ENCODE measurements around the gene MKNK2. TPM values are rescaled to one million over a fixed set of nuclear protein-coding genes. Genes with fewer than 3 reads are reported as not detected.
"Not testable (repeated sequence)": the region's sequence is repeated elsewhere in the genome, so short reads cannot be mapped to it uniquely, and the experiment has no call there.

Gene MKNK2
- total RNA-seq, 1 experiment from 2014 or later, result 38.6 TPM

DNA sequence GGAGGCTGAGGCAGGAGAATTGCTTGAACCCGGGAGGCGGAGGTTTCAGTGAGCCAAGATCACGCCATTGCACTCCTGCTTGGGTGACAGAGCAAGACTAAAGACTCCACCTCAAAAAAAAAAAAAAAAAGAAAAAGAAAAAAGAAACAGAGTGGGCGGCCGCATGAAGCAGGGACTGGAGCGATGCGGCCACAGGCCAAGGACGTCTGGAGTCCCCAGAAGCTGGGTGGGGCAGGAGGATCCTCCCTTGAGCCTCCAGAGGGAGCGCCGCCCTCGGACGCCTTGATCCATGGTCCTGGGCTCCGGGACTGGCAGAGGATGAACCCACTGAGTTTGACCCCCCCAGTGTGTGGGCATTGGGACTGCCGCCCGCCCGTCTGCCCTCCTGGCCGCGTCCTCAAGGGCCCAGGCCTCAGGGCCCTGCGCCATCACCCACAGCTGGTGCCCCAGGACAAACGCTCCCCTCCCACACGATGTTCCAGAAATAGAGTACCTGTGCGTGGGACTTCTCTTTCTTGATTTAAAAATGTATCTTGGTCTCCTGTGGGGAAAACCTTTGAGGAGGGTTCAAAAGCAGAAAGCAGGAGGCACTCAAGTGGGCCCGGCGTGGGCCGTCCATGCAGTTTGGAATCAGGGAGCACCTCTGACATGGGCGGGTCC lies 51.1 kb downstream of the MKNK2 start:
- no peak for DNase-seq
- no peaks in the 10 kb centered on the region; the same call in 1 of the 2 replicates for H3K36me3 ChIP-seq
- no peak overlapping the region for H3K4me3 ChIP-seq
- no peaks in the 10 kb centered on the region for H3K9me3 ChIP-seq
- H3K27me3 ChIP-seq, result no peaks in the 10 kb centered on the region

DNA sequence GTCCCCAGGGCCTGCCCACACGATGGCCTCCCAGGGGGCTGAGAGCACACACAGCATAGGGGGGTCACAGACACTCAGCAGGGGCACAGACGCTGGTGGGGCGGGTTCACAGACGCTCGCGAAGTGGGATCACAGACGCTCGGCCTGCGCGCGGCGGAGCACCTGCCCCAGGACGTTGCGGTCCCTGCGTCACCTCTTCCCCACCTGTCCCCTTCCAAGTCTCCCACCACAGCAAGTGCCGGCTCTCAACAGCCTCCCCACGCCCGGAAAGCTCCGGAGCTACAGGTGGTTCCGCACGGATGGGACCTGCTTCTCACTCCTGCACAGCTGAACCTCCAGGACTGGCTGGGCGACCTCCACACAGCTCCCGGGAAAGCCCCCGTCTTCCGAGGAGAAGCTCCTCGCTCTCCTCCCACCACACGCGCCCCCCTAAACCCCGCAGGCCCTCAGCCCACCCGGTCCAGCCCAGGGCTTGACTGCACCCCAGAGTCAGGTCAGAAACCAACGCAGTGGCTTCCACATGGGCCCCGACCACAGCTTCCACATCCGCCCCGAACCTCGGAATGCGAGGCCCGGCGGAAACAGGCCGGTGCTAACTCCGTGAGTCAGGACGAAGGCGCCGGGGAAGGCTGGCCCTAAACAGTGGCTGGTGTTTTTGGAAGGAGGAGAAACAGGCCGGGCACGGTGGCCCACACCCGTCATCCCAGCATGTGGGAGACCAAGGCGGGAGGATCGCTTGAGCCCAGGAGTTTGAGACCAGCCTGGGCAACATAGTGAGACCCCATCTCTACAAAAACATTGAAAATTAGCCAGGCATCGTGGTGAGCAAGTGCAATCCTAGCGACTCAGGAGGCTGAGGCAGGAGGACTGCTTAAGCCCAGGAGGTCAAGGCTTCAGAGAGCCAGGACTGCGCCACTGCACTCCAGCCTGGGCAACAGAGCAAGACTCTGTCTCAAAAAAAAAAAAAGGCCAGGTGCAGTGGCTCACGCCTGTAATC lies 52.0 kb downstream of the MKNK2 start:
- no peak overlapping the region for H3K4me3 ChIP-seq
- H3K9me3 ChIP-seq, result no peaks in the 10 kb centered on the region
- no peaks in the 10 kb centered on the region; the same call in 1 of the 2 replicates for H3K36me3 ChIP-seq
- no peaks in the 10 kb centered on the region for H3K27me3 ChIP-seq
- no peak for DNase-seq

DNA sequence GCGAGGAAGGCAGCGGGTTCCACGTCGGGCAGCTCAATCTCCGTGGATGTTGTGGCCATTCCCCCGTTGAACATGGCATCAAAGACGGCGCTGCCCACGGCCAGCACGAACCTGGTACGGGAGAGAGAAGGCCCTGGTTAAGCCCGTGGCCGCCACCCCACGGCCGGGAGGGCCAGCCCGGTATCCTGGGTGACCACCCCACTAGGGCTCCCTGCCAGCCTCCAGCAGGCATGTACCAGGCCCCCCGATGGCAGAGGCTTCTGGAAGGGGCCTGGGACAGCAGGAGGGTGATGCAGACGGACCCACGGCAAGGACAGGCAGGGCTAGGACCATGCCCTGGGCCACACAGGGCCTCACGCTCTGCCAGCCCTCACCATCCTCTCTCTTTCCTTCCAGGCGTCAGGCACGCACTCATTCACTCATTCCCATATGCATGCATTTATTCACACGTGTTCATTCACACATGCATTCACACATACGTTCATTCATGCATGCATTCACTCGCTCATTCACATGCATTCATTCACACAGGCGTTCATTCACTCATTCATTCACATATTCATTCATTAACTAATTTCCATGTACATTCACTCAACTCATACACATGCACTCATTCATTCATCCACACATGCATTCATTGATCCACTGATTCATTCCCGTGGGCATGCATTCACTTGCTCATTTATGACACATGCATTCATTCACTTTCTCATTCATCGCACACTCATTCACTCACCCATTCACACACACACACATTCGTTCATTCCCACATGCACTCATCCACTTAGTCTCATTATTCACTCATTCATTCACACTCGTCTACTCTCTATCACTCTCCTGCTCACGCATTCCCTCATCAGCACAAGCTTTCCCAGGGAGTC lies 53.5 kb downstream of the MKNK2 start:
- Histone ChIP-seq H3K36me3 (peaks cover 5% of the 10 kb centered on the region), H3K9me3 (no peaks in the 10 kb centered on the region), H3K27me3 (no peaks in the 10 kb centered on the region), H3K4me3 (no peak overlapping the region)
- no peak for DNase-seq

DNA sequence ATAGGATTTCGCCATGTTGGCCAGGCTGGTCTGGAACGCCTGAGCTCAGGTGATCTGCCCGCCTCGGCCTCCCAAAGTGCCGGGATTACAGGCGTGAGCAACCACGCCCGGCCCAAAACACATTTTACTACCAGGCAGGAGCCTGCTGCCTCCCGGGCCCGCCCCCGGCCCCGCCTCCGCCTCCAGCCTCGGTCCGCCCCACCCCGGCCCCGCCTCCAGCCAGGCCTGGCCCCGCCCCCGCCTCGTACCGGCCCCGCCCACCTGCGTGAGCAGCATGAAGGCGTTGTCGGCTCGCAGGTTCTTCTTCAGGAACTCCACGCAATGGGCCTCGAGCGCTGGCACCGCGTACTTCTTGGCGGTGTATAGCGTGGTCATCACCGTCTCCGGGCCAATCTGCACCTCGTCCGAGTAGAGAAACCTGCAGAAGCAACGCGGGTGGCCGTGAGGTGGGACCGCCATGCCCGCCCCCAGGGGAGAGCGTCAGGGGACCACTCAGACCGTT lies 58.2 kb downstream of the MKNK2 start:
- DNase-seq, result no peak
- Histone ChIP-seq H3K4me3 (no peak overlapping the region), H3K27me3 (no peaks in the 10 kb centered on the region), H3K36me3 (peaks cover 5% of the 10 kb centered on the region), H3K9me3 (no peaks in the 10 kb centered on the region)

DNA sequence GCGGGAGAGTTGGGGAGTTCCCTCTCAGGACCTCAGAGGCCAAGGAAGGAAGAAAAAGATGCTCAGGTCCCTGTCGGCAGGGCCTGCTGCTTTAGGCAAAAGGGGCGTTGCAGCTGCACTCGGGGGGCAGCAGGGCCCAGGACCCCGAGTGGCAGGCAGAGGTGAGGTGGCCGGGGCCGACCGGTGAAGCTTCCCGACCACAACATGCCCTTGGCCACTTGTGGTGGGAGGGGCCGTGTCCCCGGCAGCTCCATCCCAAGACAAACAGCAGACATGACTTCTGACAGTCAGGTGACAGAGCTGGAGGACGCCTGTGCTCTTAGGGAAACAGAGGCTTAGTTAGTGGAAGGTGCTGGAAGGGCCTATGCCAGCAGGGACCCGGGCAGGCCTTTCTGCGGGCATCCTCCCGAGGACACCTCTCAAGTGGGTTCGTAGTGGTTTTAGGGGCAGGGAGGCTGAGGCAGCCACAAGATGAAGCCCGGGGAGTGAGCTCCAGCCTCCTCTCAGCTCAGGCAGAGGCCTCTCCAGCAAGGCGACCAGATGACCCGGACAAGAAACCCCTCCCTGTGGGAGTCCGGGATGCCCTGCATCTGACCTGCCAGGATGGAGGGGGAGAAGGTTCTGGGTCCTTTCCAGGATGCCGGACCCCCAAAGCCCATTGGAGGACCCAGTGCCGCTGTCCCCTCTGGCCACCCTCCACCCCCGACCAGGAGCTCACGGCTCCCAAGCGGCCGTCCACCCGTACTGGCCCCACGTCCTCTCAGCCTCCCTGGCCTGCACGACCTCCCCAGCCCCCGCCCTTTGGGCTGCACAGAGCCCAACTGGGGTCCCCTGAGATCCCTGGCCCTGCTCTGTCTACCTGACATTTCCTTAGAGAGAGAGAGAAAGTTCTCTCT lies 59.8 kb downstream of the MKNK2 start:
- no peak overlapping the region for H3K4me3 ChIP-seq
- DNase-seq, result no peak
- H3K36me3 ChIP-seq, result peaks cover 5% of the 10 kb centered on the region; the same call in 1 of the 2 replicates
- H3K27me3 ChIP-seq, result no peaks in the 10 kb centered on the region
- H3K9me3 ChIP-seq, result no peaks in the 10 kb centered on the region

- Histone ChIP-seq H3K27me3 (no peaks in the 10 kb centered on the region), H3K36me3 (peaks cover 5% of the 10 kb centered on the region; the same call in 1 of the 2 replicates), H3K9me3 (no peaks in the 10 kb centered on the region), H3K4me3 (no peak overlapping the region)
- DNase-seq, result no peak
Measured at GRCh38 chr19:1990230-1991017, 60.6 kb downstream of the MKNK2 start.

GRCh38 chr19:1989513-1990229 lies 61.4 kb downstream of the MKNK2 start:
- Histone ChIP-seq H3K4me3 (no peak overlapping the region), H3K36me3 (peaks cover 5% of the 10 kb centered on the region; the same call in 1 of the 2 replicates), H3K27me3 (no peaks in the 10 kb centered on the region), H3K9me3 (no peaks in the 10 kb centered on the region)
- no peak for DNase-seq

GRCh38 chr19:1988464-1988863 lies 62.6 kb downstream of the MKNK2 start:
- not testable (repeated sequence) for H3K36me3 ChIP-seq, DNase-seq, H3K27me3 ChIP-seq, H3K4me3 ChIP-seq, H3K9me3 ChIP-seq

Other genes with a start within 250 kb of the MKNK2 start
- not detected in 2 replicates for gene ATP8B3, start 239.0 kb downstream of the MKNK2 start, total RNA-seq (2014; rRNA removed; shearing (Covaris generic); ENCODE audit: low replicate concordance)
- 2.2 and 4.4 TPM in 2 replicates for gene REXO1, start 202.8 kb downstream of the MKNK2 start, total RNA-seq (2014; rRNA removed; shearing (Covaris generic); ENCODE audit: low replicate concordance)
- gene KLF16, start 187.7 kb downstream of the MKNK2 start, total RNA-seq (2014; rRNA removed; shearing (Covaris generic); ENCODE audit: low replicate concordance), result 8.1 and 12.6 TPM in 2 replicates
- 51.7 and 70.7 TPM in 2 replicates for gene ABHD17A, start 165.7 kb downstream of the MKNK2 start, total RNA-seq (2014; rRNA removed; shearing (Covaris generic); ENCODE audit: low replicate concordance)
- gene ADAT3, start 145.8 kb downstream of the MKNK2 start, total RNA-seq (2014; rRNA removed; shearing (Covaris generic); ENCODE audit: low replicate concordance), result 3.6 TPM in 1 of 2 replicates, not detected in the other
- 33.0 and 41.5 TPM in 2 replicates for gene SCAMP4, start 145.8 kb downstream of the MKNK2 start, total RNA-seq (2014; rRNA removed; shearing (Covaris generic); ENCODE audit: low replicate concordance)
- 20.1 and 34.5 TPM in 2 replicates for gene CSNK1G2, start 110.1 kb downstream of the MKNK2 start, total RNA-seq (2014; rRNA removed; shearing (Covaris generic); ENCODE audit: low replicate concordance)
- 34.4 and 36.4 TPM in 2 replicates for gene BTBD2, start 35.5 kb downstream of the MKNK2 start, total RNA-seq (2014; rRNA removed; shearing (Covaris generic); ENCODE audit: low replicate concordance)
- 9.4 and 9.7 TPM in 2 replicates for gene MOB3A, start 45.1 kb upstream of the MKNK2 start, total RNA-seq (2014; rRNA removed; shearing (Covaris generic); ENCODE audit: low replicate concordance)
- not detected in 2 replicates for gene IZUMO4, start 45.7 kb upstream of the MKNK2 start, total RNA-seq (2014; rRNA removed; shearing (Covaris generic); ENCODE audit: low replicate concordance)
- 65.6 and 91.8 TPM in 2 replicates for gene AP3D1, start 100.3 kb upstream of the MKNK2 start, total RNA-seq (2014; rRNA removed; shearing (Covaris generic); ENCODE audit: low replicate concordance)
- gene DOT1L, start 112.7 kb upstream of the MKNK2 start, total RNA-seq (2014; rRNA removed; shearing (Covaris generic); ENCODE audit: low replicate concordance), result 3.5 and 5.4 TPM in 2 replicates
- gene PLEKHJ1, start 185.1 kb upstream of the MKNK2 start, total RNA-seq (2014; rRNA removed; shearing (Covaris generic); ENCODE audit: low replicate concordance), result 23.1 and 25.6 TPM in 2 replicates
- gene SF3A2, start 185.6 kb upstream of the MKNK2 start, total RNA-seq (2014; rRNA removed; shearing (Covaris generic); ENCODE audit: low replicate concordance), result 5.5 and 23.7 TPM in 2 replicates
- 0.49 and 4.1 TPM in 2 replicates for gene AMH, start 198.1 kb upstream of the MKNK2 start, total RNA-seq (2014; rRNA removed; shearing (Covaris generic); ENCODE audit: low replicate concordance)
- not detected in 2 replicates for gene JSRP1, start 205.2 kb upstream of the MKNK2 start, total RNA-seq (2014; rRNA removed; shearing (Covaris generic); ENCODE audit: low replicate concordance)
- gene PEAK3, start 230.9 kb upstream of the MKNK2 start, total RNA-seq (2014; rRNA removed; shearing (Covaris generic); ENCODE audit: low replicate concordance), result not detected in 2 replicates

Data from MG63 (cell line).